OCI-LY1 (cell line): Measurements from ENCODE around the gene IRF5.

Experiments
- H2AFZ ChIP-seq: fragments of 200-600 bp; sonication (generic), shearing (Covaris generic); 2 replicates; pipeline ENCODE4 v1.6.0; 2014; ENCODE audit warnings: antibody characterized with exemption, mild to moderate bottlenecking, low read length
- H3F3A ChIP-seq: fragments of 200-600 bp; sonication (generic), shearing (Covaris generic); 2 replicates; pipeline ENCODE4 v1.6.0; 2014; ENCODE audit warnings: mild to moderate bottlenecking, antibody characterized with exemption, low read length, moderate library complexity; ENCODE audit not compliant: insufficient read depth
- H3K27ac ChIP-seq: fragments of 200-600 bp; sonication (generic); 2 replicates; pipeline ENCODE4 v1.5.1; 2014; ENCODE audit warnings: low read length, mixed run types, mild to moderate bottlenecking, low read depth; ENCODE audit not compliant: poor library complexity, severe bottlenecking
- H3K27me3 ChIP-seq: fragments of 200-600 bp; sonication (generic); 2 replicates; pipeline ENCODE4 v1.6.0; 2014; ENCODE audit warnings: antibody characterized with exemption, mild to moderate bottlenecking, low read length, moderate library complexity; ENCODE audit not compliant: insufficient read depth
- H3K36me3 ChIP-seq: fragments of 200-600 bp; sonication (generic); 2 replicates; pipeline ENCODE4 v1.6.1; 2014; ENCODE audit warnings: mild to moderate bottlenecking, antibody characterized with exemption, low read length, moderate library complexity, mixed read lengths; ENCODE audit not compliant: insufficient read depth
- H3K4me1 ChIP-seq: fragments of 200-600 bp; sonication (generic); 2 replicates; pipeline ENCODE4 v1.5.1; 2014; ENCODE audit warnings: mild to moderate bottlenecking, low read length, moderate library complexity; ENCODE audit not compliant: insufficient read depth, severe bottlenecking
- H3K4me2 ChIP-seq: fragments of 200-600 bp; sonication (generic), shearing (Covaris generic); 2 replicates; pipeline ENCODE4 v1.6.1; 2014; ENCODE audit warnings: low read length
- H3K4me3 ChIP-seq: fragments of 200-600 bp; sonication (generic); 2 replicates; pipeline ENCODE4 v1.5.1; 2014; ENCODE audit warnings: low read length, low read depth, mild to moderate bottlenecking, mixed read lengths; ENCODE audit not compliant: poor library complexity, severe bottlenecking
- H3K79me2 ChIP-seq: fragments of 200-600 bp; shearing (Covaris generic); 2 replicates; pipeline ENCODE4 v1.6.1; 2016; ENCODE audit warnings: mixed run types, low read length, mixed read lengths; ENCODE audit not compliant: insufficient read depth
- H3K9ac ChIP-seq: fragments of 200-600 bp; sonication (generic), shearing (Covaris generic); 2 replicates; pipeline ENCODE4 v1.6.1; 2014; ENCODE audit warnings: mild to moderate bottlenecking, low read length, mixed read lengths
- H3K9me2 ChIP-seq: fragments of 200-600 bp; sonication (generic), shearing (Covaris generic); 2 replicates; pipeline ENCODE4 v1.6.1; 2014; ENCODE audit warnings: low read depth, mild to moderate bottlenecking, low read length, mixed read lengths
- H3K9me3 ChIP-seq: fragments of 200-600 bp; shearing (Covaris generic); 2 replicates; pipeline ENCODE4 v1.6.1; 2014; ENCODE audit warnings: low read length, mixed read lengths
- H4K20me1 ChIP-seq: fragments of 200-600 bp; sonication (generic), shearing (Covaris generic); 2 replicates; pipeline ENCODE4 v1.6.0; 2016; ENCODE audit warnings: mild to moderate bottlenecking, low read length; ENCODE audit not compliant: insufficient read depth
- CTCF ChIP-seq: fragments of 200-600 bp; sonication (generic), shearing (Covaris generic); IDR thresholded peaks from 2 replicates; pipeline ENCODE4 v1.5.1; 2017; ENCODE audit warnings: mild to moderate bottlenecking, antibody characterized with exemption, low read length, moderate library complexity, mixed read lengths
- EZH2 ChIP-seq: fragments of 200-600 bp; sonication (generic), shearing (Covaris generic); IDR thresholded peaks from 2 replicates; pipeline ENCODE4 v1.8.0; 2017; ENCODE audit warnings: borderline replicate concordance, mixed run types, mild to moderate bottlenecking, antibody characterized with exemption, low read length, moderate library complexity, mixed read lengths

The IRF5 gene

GRCh38 chr7:128944487-128945236, 6.9 kb downstream of the IRF5 start:
- H3K9ac ChIP-seq, result no peak overlapping the region
- no peaks in the 10 kb centered on the region for H4K20me1 ChIP-seq
- no peak overlapping the region for H3K4me2 ChIP-seq
- H3K4me1 ChIP-seq, result peaks cover 20% of the 10 kb centered on the region
- H2AFZ ChIP-seq, result no peak overlapping the region
- H3F3A ChIP-seq, result no peaks in the 10 kb centered on the region
- H3K9me2 ChIP-seq, result no peaks in the 10 kb centered on the region
- TF ChIP-seq CTCF (no peak), EZH2 (no peak)
- no peaks in the 10 kb centered on the region for H3K27me3 ChIP-seq
- no peaks in the 10 kb centered on the region for H3K79me2 ChIP-seq
- no peak overlapping the region for H3K4me3 ChIP-seq
- H3K36me3 ChIP-seq, result peaks cover 5% of the 10 kb centered on the region; the same call in 1 of the 2 replicates
- no peaks in the 10 kb centered on the region for H3K9me3 ChIP-seq
- no peak overlapping the region for H3K27ac ChIP-seq

- H3K4me2 ChIP-seq, result no peak overlapping the region
- no peaks in the 10 kb centered on the region for H3K79me2 ChIP-seq
- H3K27me3 ChIP-seq, result no peaks in the 10 kb centered on the region
- H4K20me1 ChIP-seq, result no peaks in the 10 kb centered on the region
- H3K9me2 ChIP-seq, result no peaks in the 10 kb centered on the region
- H2AFZ ChIP-seq, result no peak overlapping the region
- H3K9ac ChIP-seq, result no peak overlapping the region
- no peak for TF ChIP-seq EZH2
- TF ChIP-seq CTCF, result no peak
- no peaks in the 10 kb centered on the region for H3K9me3 ChIP-seq
- no peaks in the 10 kb centered on the region for H3F3A ChIP-seq
- no peak overlapping the region for H3K27ac ChIP-seq
- H3K36me3 ChIP-seq, result peaks cover 8% of the 10 kb centered on the region; the same call in 1 of the 2 replicates
- H3K4me3 ChIP-seq, result no peak overlapping the region
- peaks cover 9% of the 10 kb centered on the region for H3K4me1 ChIP-seq
Measured at GRCh38 chr7:128945668-128946366, 8.1 kb downstream of the IRF5 start.

- Histone ChIP-seq H3K36me3 (peaks cover 19% of the 10 kb centered on the region; the same call in 1 of the 2 replicates), H3K9me3 (no peaks in the 10 kb centered on the region), H3K4me1 (no peaks in the 10 kb centered on the region), H3K4me2 (no peak overlapping the region), H3K27ac (no peak overlapping the region), H3K79me2 (no peaks in the 10 kb centered on the region), H4K20me1 (no peaks in the 10 kb centered on the region), H3K27me3 (no peaks in the 10 kb centered on the region), H3K9me2 (no peaks in the 10 kb centered on the region), H3K9ac (no peak overlapping the region), H3K4me3 (no peak overlapping the region), H2AFZ (no peak overlapping the region), H3F3A (no peaks in the 10 kb centered on the region)
- no peak for TF ChIP-seq EZH2
- TF ChIP-seq CTCF, result peak; percentile 84
Measured at GRCh38 chr7:128946936-128947830, 9.5 kb downstream of the IRF5 start.
